Stimulated activated CD4-positive, alpha-beta T cell treated with anti-CD3 and anti-CD28 coated beads, Interleukin-12 subunit alpha, Interleukin-12 subunit beta, amount 100 ng/mL, for 48 hours (primary cell): ENCODE data around the gene GTF3A.

ENCODE experiments used
- DNase-seq, 3 donors: peaks; one replicate each; pipeline ENCODE4 v3.0.0-alpha.2; 2020; ENCODE audit warnings: low read depth in 2 of 3, low spot score in 1 of 3

GTF3A gene

DNA sequence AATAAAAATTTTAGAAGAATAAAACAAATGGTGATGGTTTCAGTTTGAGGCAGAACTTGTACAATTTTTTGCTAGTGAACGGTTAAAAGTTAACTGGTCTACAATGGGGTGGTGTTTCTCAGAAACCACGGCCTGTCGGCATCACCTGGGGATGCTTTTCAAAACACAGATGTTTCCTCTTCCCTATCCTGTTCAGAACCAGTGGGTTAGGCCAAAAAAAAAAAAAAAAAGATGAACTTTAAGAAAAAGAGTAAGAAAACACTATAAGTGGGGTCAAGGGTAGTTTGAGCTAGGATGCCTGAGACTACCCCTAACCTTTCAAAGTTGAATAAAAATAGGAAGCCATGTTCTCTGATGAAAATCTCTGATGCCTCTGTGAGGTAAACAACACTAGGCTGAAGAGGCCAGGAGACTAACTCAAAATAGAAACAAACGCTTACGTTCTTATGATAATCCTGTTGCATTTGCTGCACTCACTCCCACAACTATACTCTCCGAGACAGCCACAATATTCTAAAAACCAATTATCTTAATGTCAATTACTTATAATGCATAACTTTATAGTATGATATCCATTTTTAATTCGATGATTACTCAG lies 22.7 kb downstream of the GTF3A start:
- no peak for DNase-seq

DNA sequence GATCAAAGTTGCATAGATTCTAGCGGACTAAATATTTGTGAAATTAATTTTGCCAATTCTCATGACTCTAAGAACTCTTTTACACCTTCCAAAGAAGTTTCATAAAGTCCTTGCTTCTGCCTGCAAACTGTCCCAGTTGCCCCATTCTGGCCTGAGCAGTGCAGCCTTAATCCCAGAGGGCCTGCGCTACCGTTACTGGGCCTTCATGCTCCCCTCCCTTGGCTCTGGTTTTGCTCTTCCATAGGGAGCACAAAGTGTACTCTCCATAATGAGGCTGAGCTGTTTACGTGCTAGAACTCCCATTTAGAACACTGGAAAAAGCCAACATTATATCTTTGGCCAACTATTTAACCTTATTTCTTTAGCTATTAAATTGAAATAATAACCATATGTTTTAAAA lies 23.9 kb downstream of the GTF3A start:
- no peak for DNase-seq

DNA sequence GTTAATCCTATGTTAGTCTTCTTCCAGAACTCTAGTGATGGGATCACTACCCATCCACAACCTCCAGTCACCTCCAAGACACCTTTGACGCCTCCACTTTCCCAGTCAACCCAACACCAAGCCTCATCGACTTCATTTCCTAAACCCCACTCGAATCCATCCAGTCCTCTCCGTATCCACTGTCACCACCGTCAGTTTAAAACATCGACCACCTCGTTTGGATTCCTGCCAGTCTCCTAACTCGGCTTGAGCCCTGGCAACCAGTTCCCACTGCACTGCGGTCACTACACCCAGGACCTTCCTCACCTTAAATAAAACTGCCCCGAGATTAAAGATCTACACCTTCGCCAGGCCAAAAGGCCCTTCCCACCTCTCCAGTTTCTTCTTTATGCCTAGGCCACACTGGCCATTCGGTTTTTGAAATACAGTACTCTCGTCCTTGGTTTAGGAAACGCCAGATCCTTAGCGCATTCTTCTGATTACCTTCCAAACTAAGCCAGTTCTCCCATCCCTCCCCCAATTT lies 24.7 kb downstream of the GTF3A start:
- DNase-seq = no peak

DNA sequence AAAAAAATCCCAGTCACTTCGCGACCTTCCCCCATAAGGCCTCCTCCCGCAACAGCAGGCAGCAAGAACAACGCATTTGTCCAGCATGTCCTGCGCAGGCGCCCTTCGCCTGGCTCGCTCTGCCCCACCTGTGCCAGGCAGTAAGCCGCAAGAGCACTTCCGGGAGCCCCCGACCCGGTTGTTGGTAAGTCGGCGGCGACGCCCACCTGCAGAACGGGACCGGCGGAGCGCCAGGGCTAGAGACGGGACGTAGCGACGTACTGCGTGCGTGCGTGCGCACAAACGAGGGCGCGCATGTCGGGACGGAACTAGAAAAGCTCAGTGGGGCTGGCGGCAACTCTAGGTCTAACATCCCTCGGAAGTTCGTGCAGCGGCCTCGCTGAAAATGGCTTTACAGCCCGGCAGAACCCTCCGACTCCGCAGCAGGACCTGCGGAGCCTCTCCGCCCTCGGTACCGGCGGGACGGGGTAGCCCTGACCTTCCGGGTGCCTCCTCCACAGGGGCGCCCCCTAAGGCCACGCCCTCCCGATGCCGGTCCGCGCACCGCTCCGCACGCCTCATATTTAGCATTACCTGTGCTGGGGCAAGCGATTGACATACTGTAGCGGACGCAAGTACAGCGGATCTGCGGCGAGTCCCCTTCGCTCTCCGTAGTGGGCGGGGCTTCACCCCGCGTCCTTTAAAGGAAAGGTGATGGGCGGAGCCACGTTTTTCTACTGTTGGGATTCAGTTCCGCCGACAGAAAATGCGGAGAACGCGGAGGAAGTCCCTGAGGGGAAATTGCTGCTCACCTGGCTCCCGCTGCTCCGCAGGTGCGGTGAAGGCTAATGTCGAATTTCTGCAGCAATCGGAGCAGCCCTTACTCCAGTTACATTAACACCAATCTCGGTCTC lies 25.8 kb downstream of the GTF3A start, which contains the start of gene MTIF3:
TSS of gene MTIF3 (minus strand) at position 629 of the 893 bp plus-strand sequence. CDS start 10,116 bp downstream, outside the sequence.
- DNase-seq = peak; percentile 92 to 95 (median 95)

DNA sequence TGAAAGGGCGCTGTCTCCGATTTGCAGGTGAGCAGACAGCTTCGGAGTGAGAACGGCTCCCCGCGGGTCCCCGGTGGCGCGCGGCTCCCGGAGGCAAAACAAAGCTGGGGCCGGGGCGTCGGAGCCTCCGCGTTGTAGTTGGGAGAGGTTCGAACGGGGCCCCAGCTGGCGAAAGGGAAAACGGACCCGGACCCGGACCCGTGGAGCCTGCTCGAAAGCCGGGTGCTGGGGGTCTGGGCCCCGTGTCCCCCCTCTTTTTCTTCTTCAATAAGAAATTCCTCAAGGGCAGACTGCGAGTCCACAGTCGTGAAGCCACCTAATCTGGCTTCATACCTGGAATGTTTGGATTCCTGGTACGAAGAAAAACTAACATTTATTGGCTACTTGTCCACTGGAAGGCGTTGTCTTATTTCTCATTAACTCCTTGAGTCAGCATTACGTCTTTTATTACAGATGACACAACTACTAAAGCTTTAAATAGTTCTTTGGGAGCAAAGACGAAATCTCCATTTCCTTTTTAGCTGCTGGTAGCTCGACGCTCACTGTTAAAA lies 26.6 kb downstream of the GTF3A start:
- peak in 2 of 3 donors; percentile 14 to 15 for DNase-seq

DNA sequence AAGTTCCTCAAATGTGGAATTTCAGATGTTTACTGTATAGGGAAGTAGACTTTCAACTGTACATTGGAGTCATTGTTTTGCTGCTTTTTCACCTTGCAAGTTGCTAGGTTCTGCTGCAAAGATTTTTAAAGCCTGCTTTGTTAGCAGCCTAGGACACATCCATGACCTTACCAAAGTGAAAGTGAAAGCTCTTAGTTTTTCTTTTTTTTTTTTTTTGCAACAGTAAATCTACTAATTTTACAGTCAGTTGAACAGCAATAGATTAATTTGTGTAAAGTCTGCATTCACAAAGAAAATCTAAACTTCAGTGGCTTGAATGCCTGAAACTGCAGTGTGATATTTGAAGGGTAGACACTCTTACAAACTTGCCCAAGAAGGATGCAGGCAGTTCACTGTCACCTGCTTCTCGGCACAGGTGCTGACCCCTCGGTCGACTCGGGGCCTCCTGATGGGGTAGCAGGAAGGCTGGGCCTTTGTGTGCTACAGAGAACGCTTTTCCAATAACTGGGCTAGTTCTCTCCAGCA lies 31.0 kb downstream of the GTF3A start:
- DNase-seq = peak in 1 of 3 donors; percentile 14

DNA sequence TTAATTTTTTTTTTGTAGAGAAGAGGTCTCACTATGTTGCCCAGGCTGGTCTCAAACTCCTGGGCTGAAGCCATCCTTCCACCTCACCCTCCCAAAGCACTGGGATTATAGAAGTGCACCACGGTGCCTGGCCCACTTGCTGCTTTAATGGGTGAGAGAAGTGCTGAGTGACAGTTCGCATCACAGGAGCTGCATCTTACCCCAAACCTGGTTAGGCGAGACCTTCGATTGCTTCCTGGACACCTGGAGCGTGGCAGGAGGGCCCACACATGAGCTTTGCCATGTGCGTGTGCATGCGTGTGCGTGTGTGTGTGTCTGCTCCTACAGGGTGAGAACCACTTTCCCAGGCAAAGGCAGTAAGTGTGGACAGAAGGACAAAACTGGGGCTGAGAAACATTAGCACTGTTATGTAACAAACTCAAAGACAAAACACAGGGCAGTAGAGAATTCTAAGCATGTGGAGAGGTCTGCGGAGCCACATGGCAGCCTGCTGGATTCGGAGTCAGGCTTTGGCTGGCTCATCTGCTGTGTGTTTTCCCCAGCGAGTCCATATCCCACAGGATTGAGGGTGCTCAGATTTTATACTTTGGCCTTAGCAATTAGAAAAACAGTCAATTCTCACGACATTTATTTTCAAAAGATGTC lies 37.6 kb downstream of the GTF3A start:
- DNase-seq = no peak

DNA sequence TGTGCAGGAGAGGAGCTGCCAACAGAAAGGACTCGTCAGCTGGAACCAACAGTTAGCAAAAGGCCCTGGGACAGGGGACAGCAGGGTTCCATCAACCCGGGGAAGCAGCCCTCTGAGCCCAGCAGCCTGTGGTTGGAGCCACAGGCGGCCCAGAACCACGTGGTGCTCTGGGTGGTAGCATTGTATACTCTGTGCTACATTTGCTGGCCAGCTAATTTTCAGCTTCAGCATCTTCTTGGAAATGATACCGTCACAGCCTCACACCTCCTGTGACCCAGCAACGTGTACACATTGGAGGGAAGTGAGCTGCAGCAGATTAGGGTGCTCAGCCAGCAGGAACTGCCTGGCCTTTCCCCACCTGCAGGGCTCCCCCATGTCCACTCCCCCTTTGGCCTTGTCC lies 39.1 kb downstream of the GTF3A start:
- no peak for DNase-seq

DNA sequence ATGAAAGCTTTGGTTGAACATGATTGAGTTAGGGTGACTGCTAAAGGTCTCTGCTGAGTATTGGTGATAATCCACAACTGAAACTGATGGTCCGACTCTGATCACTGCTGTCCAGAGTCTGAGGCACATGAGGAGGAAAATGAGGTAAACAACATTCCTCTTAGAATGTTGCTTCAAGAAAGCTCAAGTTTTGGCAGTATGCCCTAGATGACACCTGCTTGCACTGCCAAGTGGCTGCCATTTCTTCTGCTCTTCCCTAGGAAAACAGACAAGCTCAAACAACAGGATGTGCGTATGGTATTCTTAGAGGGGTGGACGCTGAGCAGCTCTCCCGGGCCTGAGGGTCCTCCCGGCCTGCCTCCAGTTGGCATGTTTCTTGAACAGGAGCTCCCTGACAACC lies 41.2 kb downstream of the GTF3A start:
- no peak for DNase-seq

DNA sequence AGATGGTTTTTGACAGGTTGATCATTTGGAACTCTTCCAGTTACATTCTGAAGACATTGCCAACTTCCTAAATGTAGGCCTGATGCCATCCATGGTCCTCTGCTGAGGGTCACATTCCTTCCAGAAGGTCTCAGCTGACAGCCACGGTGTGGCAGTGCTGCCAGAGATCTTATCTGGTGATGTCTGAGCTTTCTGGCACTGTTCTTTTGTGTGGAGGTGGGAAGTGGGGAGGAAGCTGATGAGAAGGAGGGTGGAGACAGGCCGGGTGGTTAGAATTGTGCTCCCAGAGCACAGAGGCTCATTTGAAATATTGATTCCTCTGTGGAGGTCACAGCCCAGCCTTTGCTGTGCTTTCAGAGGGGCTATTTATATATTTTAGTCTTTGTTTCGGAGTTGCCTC lies 42.1 kb downstream of the GTF3A start:
- DNase-seq = no peak

DNA sequence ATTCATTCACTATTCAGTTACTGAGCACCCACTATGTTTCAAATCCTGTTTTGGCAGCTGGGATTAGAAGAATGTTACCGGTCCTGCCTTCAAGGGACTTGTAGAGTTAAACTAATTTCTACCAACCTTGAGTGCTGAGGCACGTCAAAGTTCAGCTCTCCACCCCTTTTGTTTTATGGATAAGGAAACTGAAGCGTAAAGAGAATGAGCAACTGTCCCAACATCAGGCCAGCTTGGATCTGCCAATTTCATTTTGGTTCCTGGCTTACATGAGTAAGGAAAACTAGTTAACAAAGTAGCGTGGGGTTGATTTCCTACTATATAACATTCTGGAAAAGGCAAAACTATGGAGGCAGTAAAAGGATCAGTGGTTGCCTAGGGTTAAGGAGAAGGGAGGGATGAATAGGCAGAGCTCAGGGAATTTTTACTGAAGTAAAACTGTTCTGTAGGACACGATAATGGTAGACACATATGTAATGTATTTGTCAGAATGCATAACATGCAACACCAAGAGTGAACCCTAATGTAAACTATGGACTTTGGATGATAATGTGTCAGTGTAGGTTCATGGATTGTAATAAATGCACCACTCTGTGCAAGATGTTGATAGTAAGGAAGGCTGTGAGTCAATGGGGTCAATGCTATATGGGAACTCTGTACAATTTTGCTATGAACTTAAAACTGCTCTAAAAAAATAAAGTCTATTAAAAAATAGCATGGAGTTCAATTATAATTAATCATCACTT lies 45.8 kb downstream of the GTF3A start:
- DNase-seq = no peak

DNA sequence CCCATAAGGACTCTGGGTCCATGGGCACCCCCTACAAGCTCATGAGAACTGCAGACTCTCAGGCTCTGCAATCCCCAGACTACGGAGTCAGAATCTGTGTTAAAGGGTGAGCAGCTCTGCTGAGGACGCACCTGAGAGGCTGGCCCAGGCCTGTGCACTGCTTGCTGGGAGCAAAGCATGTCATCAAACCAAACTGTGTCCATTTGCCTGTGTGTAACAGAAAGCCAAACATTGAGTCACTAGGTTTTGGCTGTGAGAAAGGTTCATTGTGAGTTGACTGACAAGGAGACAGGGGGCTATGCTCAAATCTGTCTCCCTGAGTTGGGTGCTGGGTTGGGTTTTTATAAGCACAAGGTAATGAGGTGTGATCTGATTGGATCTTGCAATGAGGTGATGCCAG lies 48.0 kb downstream of the GTF3A start:
- no peak for DNase-seq

DNA sequence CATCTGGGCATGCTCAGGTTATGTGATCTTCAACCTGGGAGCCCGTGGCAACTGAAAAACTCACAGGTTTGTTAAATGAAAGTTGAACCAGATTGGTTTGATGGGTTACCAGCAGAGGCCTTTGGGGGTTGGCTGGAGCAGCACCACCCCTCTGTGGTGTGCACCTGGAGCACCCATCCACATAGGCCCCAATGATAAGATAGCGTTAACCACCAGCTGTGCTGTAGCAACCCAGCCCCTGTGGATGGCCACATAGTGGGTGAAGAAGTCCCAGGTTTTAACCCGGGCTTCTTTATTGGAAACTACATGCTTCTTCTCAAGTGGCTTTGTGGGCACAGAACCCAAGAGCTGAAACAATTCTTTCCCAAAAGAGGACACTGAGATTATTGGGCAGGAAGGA lies 48.5 kb downstream of the GTF3A start:
- no peak for DNase-seq

DNA sequence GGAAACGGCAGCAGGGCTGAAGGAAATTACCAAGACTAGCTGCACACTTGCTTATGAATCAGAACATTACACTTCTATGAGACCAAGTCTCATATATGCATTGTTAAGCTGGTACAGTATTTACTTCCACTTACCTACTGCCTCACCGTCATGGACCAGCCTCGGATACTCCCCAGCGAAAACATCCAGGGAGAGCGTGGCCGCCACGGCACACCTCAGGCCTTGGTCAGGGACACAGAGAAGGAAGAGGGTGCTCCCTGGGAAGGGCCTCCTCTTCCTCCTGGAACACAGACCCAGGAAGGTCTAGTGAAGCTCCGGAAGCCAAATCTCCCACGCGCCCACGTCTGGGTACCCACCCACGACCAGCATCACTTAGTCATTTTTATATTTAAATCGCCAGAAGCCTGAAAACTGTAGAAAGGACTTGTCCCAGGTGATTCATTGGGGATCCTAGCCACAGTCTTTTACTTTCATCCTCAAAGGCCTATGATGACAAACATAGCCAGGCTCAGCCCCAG lies 50.4 kb downstream of the GTF3A start:
- no peak for DNase-seq

DNA sequence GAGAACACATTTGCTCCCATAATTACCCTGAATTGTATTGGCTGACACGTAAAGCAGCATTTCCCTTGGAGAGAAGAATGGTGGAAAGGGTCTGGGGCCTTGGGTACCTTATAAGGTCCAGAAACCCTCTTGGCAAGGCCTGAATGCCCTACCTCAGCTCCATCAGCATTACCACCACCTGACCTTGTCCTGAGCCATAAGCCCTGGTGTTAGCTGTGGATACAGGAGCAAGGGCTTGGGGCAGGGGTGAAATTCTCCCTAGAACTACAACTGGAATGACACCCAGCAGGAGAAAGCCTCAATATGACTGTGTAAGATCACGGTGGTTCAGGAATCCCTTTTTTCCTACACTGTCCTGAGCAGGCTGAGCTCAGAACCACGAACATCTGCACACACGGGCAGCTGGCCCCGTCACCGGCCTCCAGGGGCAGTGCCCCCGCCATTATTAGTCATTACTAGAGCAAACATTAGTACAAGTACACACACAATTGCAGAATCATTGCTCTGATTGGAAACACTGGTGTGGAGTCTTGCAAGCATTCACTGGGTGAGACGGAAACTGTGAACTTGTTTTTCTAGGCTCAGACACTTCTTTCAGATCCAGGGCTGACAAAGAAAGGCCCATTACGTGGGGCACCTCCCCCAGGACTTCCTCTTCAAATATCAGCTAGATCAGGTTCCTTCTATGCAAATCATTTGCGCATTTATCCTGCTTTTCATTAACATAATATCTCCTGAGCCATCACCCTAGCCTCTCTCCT lies 52.7 kb downstream of the GTF3A start:
- peak in 1 of 3 donors; percentile 6 for DNase-seq

DNA sequence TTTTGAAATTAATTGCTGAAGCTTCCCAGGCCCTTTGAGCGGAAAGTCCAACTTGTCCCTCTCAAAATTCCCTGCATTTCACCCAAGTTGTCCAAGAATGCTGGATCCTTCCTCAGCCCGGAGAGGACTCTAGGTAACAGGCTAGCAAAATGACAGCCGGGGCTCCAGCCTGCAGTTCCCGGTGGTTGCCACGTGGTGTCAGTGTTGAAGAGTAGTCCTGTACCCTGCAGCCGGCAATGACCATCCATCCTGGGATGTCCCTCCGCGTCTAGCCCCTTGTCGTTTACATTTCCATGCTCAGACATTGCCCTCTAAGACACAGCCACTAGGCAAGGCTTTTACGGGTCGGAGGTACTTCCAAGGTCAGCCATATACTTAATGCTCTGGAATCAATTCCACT lies 57.3 kb downstream of the GTF3A start:
- peak; percentile 6 to 38 (median 8) for DNase-seq

DNA sequence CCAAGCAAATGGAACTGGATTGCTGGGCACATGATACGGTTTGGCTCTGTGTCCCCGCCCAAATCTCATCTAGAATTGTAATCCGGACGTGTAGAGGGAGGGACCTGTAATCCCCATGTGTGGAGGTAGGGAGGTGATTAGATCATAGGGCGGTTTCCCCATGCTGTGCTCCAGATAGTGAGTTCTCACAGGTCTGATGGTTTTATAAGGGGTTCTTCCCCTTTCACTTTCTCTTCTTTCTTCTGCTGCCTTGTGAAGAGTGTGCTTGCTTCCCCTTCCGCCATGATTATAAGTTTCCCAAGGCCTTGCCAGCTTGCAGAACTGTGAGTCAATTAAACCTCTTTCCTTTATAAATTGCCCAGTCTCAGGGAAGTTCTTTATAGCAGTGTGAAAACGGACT lies 58.6 kb downstream of the GTF3A start:
- DNase-seq = no peak

DNA sequence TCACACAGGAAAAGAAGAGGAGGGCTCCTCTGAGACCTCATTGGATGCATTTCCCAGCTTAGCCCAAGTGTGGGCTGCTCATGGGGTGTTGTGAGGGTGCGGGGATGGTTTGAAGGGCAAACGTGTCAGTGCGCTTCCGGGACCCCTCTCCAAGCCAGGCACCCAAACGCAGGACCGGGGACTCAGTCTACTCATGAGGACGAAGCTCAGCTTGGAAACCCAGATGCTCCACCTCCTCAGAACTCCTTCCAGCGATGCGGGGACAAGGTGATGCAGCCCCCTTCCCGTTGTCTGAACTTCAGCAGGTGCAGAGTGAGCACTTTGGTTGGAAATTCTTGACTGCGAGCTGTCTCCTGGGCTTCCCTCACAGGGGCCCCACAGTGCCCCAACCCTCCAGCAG lies 59.0 kb downstream of the GTF3A start:
- DNase-seq = no peak
